HG03064 (cell line): ENCODE measurements around the gene EDEM2.
"Not testable (repeated sequence)": the region's sequence is repeated elsewhere in the genome, so short reads cannot be mapped to it uniquely, and the experiment has no call there.

Experiments used
- ATAC-seq: cut with Tn5 transposase; IDR thresholded peaks from one replicate; pipeline ENCODE4 v1.9.1; 2021; ENCODE audit warnings: low read depth; ENCODE audit not compliant: unreplicated experiment

Gene EDEM2

DNA sequence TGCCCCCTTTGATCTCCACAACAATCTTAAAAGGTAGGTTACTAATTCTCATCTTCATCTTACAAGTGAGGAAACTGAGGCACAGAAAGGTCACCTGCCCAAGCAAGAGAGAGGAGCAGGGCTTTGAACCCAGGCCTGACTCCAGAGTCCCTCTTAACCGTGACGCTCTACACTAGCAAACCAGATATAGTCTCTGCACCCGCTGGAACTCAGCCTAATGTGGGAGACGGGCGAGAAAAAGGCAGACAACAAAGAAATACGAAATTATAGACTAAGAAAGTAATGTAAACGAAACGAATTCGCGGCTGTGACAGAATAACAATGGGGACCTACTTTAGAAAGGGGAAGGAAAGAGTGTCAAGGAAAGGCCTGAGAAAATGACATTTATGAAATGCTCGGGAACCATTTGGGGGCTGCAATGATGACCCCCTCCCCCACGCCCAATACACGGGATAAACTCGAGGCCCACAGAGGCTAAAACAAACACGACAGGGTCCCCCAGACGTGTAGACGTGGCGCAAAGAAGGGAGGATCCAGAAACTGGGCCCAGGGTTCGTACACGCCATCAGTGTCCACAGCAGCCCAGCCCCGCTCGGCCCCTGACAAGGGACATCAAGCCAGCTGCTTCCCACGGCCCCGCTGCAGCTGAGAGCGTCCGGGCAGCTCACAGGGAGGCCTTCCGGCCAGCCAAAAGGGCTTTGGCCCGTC, 55.2 kb downstream of the EDEM2 start:
- ATAC-seq = peak; percentile 28

DNA sequence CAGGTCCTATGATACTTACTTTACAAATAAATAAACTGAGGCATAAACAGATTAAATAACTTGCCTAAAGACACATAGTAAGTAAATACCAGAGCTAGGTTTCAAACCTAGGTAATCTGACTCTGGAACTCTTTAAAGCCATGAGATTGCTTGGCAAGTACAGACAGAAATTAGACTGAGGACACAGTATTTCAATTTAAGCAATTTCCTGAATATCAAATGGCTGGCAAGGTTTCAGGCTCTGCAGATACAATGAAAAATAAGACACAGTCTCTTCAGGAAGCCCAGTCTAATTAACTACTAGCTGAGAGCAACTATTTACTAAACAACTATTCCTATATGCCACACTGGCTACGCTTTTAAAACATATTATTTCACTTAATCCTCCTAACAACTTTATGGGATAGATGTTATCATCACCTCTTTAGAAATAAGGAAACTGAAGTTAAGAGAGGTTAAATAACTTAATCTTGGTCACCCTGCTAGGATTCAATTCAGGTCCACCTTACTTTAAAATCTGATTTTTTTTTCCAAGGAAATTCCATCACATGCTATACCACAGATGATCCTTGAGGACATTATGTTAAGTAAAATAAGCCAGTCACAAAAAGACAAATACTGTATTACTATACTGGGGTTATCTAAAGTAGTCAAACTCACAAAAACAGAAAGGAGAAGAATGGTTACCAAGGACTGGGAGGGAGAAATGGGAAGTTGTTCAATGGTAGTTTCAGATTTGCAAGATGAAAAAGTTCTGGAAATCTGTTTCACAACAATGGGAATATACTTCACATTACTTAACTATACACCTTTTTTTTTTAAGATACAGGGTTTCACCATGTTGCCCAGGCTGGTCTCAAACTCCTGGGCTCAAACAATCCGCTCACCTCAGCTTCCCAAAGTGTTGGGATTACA, 58.6 kb downstream of the EDEM2 start:
- ATAC-seq = no peak

DNA sequence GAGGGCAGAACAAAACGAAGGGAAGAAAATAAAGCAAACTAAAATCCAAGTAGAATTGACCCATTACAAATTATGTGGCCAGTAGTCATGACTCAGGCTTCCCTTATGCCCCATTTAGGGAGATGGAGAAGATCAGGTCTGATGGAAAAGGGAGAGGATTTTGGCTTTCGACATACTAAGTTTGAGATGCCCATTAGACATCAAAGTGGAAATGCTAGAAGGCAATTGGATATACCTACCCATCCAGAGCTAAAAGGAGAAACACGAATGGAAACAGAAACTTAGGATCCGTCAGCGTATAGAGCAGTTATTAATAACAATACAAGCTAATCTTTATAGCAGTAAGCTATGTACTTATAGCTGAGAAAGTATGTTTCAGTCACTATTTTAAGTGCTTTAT, 59.3 kb downstream of the EDEM2 start:
- no peak for ATAC-seq

DNA sequence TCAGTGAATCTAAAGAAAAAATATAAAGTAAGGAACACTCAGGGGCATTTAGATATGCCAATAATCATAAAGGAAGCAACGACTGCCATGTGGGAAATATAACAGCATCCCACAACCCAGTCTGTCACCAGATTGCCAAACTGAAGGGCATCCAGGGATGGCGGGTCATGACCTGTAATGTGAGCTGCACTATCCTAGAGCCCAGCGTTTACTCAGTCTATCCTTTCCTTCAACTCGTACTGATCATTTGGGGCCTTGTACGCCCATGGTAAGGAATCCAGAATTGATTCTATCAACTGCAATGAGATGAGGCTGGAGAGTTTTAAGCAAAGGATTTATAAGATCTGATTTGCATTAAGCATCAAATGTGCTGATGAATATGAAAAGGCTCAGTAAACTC, 59.8 kb downstream of the EDEM2 start:
- no peak for ATAC-seq

DNA sequence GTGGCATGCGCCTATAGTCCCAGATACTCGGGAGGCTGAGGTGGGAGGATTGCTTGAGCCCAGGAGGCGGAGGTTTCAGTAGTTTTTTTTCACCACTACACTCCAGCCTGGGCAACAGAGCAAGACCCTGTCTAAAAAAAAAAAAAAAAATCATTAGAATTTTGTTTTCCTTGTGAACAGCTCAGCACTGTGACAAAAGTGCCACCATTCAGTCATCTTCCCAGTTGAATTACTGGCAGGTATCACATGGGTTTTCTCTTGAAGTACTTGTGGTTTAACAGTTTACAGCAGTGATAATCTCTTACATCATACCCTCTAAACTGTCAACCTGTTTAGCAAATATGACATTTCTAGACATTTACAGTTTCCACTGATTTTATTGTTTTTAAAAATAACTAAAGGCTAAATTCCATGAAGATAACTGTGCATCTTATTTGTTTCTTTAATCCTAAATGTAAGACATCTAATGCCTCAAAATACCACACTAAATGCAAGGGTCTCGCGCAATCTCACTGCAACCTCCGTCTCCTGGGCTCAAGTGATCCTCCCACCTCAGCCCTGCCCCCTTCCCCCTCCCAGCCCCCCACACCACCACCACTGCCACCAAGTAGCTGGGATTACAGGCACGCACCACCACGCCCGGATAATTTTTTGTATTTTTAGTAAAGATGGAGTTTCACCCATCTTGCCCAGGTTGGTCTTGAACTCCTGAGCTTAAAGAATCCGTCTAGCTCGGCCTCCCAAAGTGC, 61.5 kb downstream of the EDEM2 start:
- ATAC-seq = no peak

DNA sequence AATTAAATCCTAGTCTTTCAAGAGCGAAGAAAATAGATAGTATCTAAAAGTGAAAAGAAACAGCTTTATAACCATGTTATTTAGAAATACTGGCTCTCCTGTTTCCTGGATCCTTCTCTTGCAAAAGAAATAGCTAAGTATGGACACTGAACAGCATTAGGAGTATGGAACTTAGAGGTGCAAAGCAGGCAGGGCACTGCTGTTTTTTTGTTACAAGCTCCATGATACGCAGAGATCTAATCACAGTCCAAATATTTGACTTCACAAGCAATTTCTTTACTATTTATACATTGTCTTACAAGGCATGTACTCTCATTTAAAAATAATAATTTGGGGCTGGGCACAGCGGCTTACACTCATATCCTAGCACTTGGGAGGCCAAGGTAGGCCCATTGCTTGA, 62.1 kb downstream of the EDEM2 start:
- ATAC-seq = no peak

DNA sequence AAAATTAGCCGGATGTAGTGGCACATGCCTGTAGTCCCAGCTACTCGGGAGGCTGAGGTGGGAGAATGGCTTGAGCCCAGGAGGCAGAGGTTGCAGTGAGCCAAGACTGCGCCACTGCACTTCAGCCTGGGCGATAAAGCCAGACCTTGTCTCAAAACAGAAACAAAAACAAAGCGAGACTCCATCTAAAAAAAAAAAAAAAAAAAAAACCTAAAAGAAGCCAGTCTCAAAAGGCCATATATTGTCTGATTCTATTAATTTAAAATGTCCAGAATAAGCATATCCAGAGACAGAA, 66.8 kb downstream of the EDEM2 start:
- ATAC-seq = not testable (repeated sequence)

DNA sequence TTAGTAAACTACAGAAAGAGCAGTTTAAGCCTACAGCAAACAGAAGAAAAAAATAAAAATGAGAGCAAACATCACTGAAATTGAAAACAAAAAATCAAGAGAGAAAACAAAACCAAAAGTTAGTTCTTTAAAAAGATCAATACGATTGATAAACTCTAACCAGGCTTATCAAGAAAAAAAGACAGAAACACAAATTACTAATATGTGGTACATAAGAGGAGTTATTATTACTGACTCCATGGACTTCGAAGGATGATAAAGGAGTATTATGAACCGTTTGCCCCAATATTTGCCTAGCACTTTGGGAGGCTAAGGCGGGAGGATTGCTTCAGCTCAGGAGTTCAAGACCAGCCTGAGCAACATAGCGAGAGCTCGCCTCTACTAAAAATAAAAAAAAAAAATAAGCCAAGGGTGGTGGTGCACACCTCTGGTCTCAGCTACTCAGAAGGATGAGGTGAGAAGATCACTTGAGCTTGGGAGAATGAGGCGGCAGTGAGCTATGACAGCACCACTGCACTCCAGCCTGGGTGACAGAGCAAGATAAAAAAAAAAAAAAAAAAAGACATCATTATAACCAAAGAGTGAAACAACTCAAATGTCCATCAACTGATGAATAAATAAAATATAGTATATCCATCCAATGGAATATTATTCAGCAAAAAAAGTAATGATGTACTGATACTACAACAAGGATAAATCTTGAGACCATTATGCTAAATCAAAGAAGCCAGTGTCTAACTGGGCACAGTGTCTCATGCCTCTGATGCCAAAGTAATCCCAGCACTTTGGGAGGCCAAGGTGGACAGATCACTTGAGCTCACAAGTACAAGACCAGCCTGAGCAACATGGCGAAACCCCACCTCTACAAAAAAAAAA, 67.4 kb downstream of the EDEM2 start:
- ATAC-seq = no peak

DNA sequence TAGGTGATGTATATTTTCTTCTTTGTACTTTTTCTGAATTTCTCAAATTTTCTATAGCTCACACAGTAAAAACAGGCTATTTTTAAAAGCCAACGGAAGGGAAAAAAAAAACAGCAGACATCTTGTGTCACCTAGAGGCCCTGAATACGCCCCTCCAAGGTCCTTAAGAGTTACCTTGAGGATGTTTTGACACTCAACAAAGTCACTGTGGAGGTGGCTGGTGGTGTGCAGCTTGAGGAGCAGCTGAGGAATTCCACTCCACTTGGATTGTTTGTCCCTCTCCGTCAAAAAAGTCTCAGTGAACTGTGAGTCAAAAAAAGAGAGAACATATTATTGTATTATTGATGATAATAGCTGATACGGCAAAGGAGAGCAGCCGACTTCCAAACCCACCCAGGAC, 69.3 kb downstream of the EDEM2 start:
- ATAC-seq = no peak

DNA sequence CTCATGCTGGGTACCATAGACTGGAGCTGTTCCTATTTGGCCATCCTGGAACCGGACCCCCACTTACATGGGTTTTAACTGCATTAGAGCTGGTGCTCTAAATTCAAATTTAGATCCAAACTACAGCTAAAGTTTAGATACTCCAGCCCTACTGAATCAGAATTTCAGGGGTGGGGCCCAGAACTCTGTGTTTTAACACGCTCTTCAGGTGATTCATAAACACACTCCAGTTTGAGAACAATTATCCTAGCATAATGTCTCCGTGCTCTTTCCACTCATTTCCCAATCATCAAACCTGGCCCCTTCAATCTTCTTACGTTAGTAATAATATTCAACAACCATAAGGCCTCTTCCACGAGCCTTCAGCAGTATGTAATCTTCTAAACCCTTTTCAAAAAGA, 69.8 kb downstream of the EDEM2 start:
- ATAC-seq = no peak

DNA sequence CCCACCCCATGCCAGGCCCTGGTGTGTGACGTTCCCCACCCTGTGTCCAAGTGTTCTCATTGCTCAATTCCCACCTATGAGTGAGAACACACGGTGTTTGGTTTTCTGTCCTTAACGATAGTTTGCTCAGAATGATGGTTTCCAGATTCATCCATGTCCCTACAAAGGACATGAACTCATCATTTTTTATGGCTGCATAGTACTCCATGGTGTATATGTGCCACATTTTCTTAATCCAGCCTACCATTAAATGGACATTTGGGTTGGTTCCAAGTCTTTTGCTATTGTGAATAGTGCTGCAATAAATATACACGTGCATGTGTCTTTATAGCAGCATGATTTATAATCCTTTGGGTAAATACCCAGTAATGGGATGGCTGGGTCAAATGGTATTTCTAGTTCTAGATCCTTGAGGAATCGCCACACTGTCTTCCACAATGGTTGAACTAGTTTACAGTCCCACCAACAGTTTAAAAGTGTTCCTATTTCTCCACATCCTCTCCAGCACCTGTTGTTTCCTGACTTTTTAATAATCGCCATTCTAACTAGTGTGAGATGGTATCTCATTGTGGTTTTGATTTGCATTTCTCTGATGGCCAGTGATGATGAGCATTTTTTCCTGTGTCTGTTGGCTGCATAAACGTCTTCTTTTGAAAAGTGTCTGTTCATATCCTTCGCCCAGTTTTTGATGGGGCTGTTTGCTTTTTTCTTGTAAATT, 75.5 kb downstream of the EDEM2 start:
- ATAC-seq = not testable (repeated sequence)

DNA sequence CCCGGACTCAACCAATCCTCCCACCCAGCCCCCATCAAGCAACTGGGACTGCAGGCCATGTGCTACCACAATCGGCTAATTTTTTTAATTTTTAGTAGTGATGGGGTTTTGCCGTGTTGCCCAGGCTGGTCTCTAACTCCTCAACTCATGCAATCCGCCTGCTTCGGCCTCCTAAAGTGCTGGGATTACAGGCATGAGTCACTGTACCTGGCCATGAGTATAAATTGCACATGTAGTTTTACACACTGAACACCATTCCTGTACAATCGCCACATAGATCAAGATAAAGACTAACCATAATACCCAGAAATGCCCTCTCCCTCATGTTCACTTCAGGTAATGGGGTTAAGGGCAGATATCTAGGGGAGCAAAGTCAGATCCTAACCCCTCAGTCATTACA, 80.9 kb downstream of the EDEM2 start:
- no peak for ATAC-seq
